ENCODE results near the gene ZNRD2.

- TF ChIP-seq YY1 (tag by site-specific recombination; IDR thresholded peaks at IDR 0.05) (no peak), GFI1B (tag by site-specific recombination; IDR thresholded peaks at IDR 0.05) (no peak), CTCF (tag by site-specific recombination; IDR thresholded peaks at IDR 0.05) (peak; percentile 45; the same call in 1 of the 2 replicates), ZBTB44 (tag by site-specific recombination; IDR thresholded peaks at IDR 0.05) (no peak), ZNF138 (tag by site-specific recombination; IDR thresholded peaks at IDR 0.05; ENCODE audit: borderline replicate concordance) (no peak), ZNF155 (tag by site-specific recombination; IDR thresholded peaks at IDR 0.05) (no peak), MEIS1 (CRISPR knock-in tag; IDR thresholded peaks at IDR 0.05; ENCODE audit: borderline replicate concordance) (no peak), ZNF530 (tag by site-specific recombination; IDR thresholded peaks at IDR 0.05; ENCODE audit: low read depth) (no peak), ZNF274 (IDR thresholded peaks at IDR 0.05; ENCODE audit: low read length) (no peak), ZNF274 (tag by site-specific recombination; IDR thresholded peaks at IDR 0.05; ENCODE audit: borderline replicate concordance) (no peak)
Observed at GRCh38 chr11:65574109-65574810, 4.0 kb downstream of the ZNRD2 start.
